ENCODE results near the gene SERHL2.

Gene SERHL2

GRCh38 chr22:42621505-42622002, 67.8 kb downstream of the SERHL2 start:
- WGBS = 52% methylated on average over 11 of the region's 11 CpGs

DNA sequence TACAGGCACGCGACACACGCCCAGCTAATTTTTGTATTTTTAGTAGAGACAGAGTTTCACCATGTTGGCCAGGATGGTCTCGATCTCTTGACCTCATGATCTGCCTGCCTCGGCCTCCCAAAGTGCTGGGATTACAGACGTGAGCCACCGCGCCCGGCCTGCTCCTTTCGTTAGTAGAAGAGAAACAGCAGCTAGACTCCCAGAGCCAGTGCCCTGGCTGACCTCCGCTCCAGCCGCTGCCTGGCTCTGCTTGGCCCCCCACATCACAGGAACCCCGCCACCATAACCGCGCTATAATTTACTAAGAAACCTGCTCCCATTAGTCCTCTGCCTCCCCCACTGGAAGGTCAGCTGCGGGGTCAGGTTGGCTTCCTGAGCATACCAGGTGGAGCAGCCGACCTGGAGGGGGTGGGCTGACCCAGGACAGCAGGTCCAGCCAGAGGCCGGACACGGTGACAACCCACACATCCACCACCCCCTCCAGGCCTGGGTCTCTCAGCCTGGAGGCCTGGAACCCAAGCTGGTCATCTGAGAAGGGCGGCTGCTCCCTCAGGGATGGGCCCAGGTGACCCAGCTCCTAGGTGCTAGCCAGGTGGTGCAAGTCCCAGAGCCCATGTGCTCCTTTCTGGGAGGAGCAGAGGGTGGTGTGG, 68.4 kb downstream of the SERHL2 start:
- peaks cover 36% of the 10 kb centered on the region for H3K36me3 ChIP-seq (ENCODE audit: insufficient read depth, low read length)
- no peaks in the 10 kb centered on the region for H3K9me3 ChIP-seq (ENCODE audit: insufficient read depth, low read depth, low read length)
- H3K4me1 ChIP-seq (ENCODE audit: insufficient read depth, low read length) = no peaks in the 10 kb centered on the region; the same call in none of the 2 replicates
- 94% methylated on average over 20 of the region's 20 CpGs for WGBS
- no peak overlapping the region for H3K27ac ChIP-seq (ENCODE audit: low read depth, low read length)
- no peak overlapping the region for H3K4me3 ChIP-seq (ENCODE audit: low read length)
- no peak overlapping the region for H3K9ac ChIP-seq (ENCODE audit: low read depth, low read length)
- H3K27me3 ChIP-seq (ENCODE audit: insufficient read depth, low read length) = no peaks in the 10 kb centered on the region

More at GRCh38 chr22:42621505-42622002, 67.8 kb downstream of the SERHL2 start:
- Histone ChIP-seq H3K9ac (ENCODE audit: low read depth, low read length) (no peak overlapping the region), H3K27me3 (ENCODE audit: insufficient read depth, low read length) (no peaks in the 10 kb centered on the region), H3K36me3 (ENCODE audit: insufficient read depth, low read length) (peaks cover 30% of the 10 kb centered on the region), H3K4me1 (ENCODE audit: insufficient read depth, low read length) (no peaks in the 10 kb centered on the region; the same call in none of the 2 replicates), H3K9me3 (ENCODE audit: insufficient read depth, low read depth, low read length) (no peaks in the 10 kb centered on the region), H3K27ac (ENCODE audit: low read depth, low read length) (no peak overlapping the region), H3K4me3 (ENCODE audit: low read length) (no peak overlapping the region)

DNA sequence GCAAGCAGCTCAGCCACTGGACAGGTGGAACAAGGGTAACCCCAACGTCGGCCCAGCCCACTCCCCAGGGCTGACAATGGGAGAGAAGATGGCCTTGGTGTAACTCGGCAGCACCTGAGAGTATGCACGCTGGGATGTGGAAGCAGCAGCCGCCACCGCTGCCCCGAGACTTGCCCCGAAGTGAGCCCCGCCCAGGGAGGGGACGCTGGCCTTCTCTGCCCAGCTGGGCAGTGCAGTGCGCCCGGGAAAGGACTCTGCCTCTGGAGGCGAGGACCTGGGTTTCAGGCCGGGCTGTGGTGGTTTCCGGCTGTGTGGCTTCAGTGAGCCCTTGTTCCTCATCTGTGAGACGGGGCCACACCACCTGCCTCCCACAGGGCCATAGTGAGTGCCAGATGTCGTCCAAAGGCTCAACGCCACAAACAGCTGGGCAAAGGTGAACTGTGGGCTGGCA, 69.6 kb downstream of the SERHL2 start:
- 94% methylated on average over 18 of the region's 18 CpGs for WGBS

More for the DNA sequence above, 69.6 kb downstream of the SERHL2 start:
- Histone ChIP-seq H3K9ac (ENCODE audit: low read depth, low read length) (no peak overlapping the region), H3K27me3 (ENCODE audit: insufficient read depth, low read length) (no peaks in the 10 kb centered on the region), H3K27ac (ENCODE audit: low read depth, low read length) (no peak overlapping the region), H3K4me1 (ENCODE audit: insufficient read depth, low read length) (no peaks in the 10 kb centered on the region), H3K4me3 (ENCODE audit: low read length) (no peak overlapping the region), H3K9me3 (ENCODE audit: insufficient read depth, low read depth, low read length) (no peaks in the 10 kb centered on the region), H3K36me3 (ENCODE audit: insufficient read depth, low read length) (peaks cover 48% of the 10 kb centered on the region)
